Testis (tissue), 2 donors: ENCODE data around the gene KDM6B.

ENCODE experiments used
- POLR2A ChIP-seq: fragments of 450-650 bp; IDR thresholded peaks from one replicate; pipeline ENCODE4 v1.6.1; 2017; ENCODE audit warnings: antibody characterized with exemption, mild to moderate bottlenecking, moderate library complexity
- TF ChIP-seq, protein P1 (sequence below), 3 experiments: fragments of 450-650 bp in 2 of 3; fragments of 200-600 bp in 1 of 3; sonication (generic) in 1 of 3; IDR thresholded peaks; one replicate each; pipeline ENCODE4 v1.5.1; 2016 to 2019; ENCODE audit warnings: antibody characterized with exemption in 3 of 3, mild to moderate bottlenecking in 2 of 3, moderate library complexity in 1 of 3

DNA sequence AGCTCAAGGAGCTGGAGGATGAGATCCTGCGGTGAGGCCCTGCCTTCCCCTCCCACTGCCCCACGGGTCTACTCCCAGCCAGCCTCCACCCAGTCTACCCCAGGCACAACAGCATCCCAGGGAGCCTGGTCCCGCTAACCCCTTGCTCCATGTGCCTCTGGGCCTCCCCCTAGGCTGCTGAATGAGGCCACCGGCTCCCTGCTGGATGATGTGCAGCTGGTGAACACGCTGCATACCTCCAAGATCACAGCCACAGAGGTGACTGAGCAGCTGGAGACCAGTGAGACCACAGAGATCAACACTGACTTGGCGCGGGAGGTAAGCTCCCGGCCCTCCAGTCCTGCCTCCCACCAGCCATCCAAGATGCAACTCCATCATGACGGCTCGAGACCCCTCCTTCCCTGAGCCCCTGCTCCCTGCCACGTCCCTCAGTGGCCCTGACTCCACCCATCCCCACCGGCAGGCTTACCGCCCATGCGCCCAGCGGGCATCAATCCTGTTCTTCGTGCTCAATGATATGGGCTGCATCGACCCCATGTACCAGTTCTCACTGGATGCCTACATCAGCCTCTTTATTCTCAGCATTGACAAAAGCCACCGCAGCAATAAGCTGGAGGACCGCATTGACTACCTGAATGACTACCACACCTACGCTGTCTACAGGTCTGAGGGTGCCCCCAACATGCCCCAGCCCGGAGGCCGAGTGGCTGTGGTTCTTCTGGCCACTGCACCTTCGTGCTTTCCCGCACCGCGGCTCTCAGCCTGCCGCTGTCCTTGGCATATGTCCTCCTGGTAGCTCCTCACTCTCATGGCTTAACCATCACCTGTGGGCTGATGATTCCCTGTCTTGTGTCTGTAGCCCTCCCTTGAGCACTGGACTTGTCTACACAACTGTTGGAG, 15.0 kb upstream of the KDM6B start:
- TF ChIP-seq, protein P1, sequence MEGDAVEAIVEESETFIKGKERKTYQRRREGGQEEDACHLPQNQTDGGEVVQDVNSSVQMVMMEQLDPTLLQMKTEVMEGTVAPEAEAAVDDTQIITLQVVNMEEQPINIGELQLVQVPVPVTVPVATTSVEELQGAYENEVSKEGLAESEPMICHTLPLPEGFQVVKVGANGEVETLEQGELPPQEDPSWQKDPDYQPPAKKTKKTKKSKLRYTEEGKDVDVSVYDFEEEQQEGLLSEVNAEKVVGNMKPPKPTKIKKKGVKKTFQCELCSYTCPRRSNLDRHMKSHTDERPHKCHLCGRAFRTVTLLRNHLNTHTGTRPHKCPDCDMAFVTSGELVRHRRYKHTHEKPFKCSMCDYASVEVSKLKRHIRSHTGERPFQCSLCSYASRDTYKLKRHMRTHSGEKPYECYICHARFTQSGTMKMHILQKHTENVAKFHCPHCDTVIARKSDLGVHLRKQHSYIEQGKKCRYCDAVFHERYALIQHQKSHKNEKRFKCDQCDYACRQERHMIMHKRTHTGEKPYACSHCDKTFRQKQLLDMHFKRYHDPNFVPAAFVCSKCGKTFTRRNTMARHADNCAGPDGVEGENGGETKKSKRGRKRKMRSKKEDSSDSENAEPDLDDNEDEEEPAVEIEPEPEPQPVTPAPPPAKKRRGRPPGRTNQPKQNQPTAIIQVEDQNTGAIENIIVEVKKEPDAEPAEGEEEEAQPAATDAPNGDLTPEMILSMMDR (IDR thresholded peaks at IDR 0.05): no peak
- TF ChIP-seq POLR2A: no peak
